SW480 (cell line): ENCODE data around the gene MOB4.
"Not testable (repeated sequence)": the region's sequence is repeated elsewhere in the genome, so short reads cannot be mapped to it uniquely, and the experiment has no call there.

Experiments
- DNase-seq: peaks from one replicate; pipeline ENCODE4 v3.0.0-alpha.2; 2016; ENCODE audit warnings: low spot score

Gene MOB4

DNA sequence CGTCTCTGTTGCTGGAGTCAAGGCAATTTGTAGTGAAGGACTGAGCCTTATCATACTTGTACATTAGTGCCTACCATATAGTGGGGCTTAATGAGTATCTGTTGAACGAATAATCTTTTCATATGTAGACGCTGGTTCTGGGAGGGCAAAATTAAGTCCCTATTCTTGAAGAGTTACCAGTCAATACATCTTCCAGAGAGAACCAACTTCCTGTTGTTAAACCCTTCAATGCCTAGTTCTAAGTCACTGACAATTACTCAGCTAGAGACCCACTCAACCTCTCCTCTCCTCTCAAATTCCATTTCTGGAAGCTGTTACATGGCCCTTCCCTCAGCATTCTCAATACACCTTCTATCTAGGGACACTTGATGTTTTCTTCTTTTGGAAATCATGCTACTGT lies 1.1 kb upstream of the MOB4 start:
- peak; percentile 14 for DNase-seq

DNA sequence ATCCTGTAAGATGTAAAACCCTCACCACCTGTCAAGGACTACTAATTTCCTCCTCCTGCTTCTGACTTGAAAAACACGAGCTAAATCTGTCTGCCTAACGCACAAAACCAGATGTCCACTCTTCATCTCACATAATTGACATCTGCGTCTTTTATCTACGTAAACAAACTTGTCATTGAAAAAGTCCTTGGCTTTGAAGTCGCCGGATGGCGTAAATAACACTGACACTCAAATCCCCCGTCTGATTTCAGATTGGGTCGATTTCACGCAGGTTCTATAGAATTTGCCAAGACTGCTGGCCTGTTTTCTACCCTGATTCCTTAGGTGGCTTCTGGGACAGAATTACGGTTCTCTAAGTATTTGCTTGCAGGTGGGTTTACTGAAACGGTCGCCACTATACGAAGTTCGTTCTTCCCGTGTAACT lies 539 bp upstream of the MOB4 start:
- DNase-seq = no peak

DNA sequence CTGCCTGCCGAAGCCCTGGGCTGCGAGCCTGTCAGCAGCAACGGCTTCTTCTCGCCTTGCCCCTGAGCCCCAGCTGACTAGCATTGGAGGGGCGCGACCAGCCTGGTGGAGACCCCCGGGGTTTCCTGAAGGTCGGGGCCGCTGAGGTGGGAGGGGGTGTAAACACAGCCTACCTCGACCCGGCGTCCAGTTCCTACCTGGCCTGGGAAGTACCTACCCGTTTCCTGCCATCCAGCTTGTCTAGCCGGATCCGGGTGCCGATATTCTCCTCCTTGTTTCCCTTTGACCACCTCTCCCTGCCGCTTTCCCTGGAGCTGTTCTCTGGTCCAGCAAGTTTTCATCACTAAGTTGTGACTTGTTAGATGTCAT lies 511 bp downstream of the MOB4 start:
- DNase-seq = peak; percentile 45

DNA sequence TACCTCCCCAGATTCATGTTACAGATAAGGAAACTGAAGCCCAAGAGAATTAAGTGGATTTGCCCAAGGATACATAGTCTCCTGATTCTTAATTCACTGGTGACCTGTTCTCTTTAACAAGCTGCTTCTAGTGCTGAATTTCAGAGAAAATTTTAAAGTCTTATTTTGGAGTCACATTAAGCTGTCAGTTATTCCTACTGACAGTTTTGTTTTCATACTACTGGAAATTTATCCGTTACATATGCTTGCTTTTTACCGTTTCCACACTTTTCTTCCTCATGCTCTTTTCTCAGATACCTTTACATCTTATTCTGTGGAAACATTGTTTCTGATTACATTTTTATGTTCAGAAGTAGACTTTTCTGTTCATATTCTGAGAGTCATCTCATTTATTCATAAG lies 1.3 kb downstream of the MOB4 start:
- no peak for DNase-seq

DNA sequence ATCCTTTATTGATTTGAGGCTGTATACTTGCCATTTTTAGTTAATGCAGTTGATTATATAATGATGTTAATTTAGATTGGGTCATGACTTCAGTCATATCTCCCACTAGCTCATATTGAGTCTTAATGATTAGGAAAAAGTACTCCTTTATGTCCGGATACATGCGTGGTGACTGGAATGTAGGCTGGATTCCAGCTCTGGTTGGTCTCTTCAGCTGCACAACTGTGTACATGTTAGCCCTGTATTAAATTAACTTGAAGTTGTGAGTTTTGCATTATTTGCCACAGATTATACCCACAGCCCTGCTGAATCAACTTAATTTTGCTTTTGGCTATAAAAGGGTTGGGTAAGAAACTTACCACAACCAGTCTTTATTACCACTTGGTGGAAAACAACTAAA lies 22.5 kb downstream of the MOB4 start:
- DNase-seq = no peak

DNA sequence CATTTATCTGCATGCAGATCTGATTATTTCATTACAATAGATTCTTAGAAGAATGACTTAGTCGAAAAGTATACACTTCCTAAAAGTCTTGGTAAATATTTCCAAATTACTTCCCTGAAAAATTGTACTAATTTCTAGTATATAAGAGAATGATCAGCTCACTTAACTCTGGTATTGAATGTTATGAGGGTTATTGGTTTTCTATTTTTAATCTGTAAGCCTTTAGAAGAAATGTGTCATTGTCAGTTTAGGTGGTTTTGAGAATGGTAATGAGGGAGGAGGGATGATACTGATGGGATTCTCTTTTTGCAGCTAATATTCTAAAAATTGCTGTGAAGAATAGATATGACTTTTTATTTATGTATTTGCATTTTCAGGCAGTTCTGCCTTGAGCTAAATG lies 23.9 kb downstream of the MOB4 start:
- DNase-seq = no peak

DNA sequence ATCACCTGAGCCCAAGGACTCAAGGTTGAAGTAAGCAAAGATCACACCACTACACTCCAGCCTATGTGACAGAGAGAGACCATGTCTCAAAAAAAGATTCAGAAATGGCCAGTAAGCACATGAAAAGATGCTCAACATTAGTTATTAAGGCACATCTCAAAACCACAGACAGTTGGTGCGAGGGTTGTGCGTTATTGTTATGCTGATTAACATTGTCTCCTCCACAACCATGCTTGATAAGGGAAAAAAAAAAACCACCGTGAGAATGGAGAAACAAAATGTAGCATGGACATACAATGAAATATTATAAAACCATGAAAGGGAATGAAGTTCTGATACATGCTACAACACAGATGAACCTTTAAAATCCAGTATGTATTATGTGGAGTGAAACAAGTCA lies 27.3 kb downstream of the MOB4 start:
- no peak for DNase-seq

DNA sequence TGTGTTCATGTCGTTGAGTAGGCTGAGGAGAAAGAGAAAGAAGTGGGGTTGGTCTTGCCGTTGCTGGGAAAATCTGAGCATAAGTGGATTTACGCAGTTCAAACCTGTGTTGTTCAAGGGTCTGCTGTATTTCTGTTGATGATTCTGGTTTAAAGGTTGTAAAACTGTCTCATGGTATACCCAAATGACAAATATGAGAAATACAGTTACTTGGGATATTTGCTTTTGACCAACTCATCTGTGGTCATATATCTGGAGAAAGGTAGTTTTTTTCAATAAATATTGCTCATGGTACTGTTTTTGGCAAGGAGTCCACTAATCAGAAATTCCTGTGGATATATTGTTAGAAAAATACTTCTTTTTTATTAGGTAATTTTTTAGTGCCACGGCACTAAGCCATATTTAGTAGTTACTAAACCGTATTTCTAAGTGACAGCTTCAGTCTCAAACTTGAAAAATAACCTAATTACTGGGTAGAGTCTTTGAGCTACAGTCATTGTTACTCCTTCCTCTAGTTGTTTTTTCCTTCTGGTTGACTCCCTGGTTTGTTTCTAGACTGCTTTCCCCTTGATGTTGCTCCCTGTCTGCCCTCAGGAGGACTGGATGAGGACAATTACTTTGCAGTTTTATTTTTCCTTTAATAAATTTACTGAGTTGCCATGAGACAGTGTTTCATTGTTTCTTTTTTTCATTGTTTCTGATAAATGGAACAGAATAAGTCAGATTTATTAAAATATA lies 31.5 kb downstream of the MOB4 start:
- no peak for DNase-seq

DNA sequence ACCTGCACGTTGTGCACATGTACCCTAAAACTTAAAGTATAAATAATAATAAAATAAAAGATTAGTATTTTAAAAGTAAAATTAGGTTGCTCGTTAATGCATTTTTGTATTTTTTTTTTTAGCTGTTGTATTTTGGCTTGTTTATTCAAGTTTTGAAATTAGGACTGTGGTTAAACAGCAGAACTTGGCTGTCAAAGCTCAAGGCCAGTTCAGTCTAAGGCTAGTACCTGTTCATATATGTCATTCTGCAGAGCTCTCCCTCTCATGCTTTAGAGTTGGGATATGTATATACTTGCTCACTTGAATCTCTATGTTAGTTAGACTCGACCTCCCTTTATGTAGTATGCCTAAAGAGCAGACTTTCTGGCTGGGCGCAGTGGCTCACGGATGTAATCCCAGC lies 32.7 kb downstream of the MOB4 start:
- DNase-seq = no peak

DNA sequence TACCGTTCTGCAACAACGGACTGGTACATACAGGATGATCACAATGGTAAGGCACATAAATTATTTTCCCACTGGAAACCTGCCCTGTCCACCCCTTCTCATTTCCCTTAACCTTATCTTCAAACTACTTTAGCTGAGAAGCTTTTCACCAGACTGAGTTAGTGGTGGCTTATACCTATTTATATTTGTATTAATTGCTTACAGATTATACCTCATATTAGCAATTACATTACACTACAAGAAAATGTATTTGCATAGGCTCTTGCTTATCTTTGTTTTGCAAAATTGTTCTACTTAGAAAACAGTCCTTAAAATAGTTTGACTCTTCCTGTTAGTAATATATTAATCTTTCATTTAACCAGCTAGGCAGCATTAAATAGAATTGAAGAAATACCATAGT lies 35.4 kb downstream of the MOB4 start:
- not testable (repeated sequence) for DNase-seq

DNA sequence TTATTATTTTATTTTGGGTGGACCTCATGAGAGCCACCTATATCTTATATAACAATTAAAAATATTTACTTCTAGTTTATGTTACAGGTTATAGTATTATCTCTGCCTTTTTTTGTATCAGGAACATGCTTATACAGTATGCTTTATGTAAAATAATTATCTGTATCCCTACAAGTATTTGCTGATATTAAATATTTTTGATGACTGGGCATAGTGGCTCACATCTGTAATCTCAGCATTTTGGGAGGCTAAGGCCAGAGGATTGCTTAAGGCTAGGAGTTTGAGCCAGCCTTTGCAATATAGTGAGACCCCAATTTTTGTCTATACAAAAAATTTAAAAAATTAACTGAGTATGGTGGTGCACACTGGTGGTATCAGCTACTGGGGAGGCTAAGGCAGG lies 39.6 kb downstream of the MOB4 start:
- no peak for DNase-seq

DNA sequence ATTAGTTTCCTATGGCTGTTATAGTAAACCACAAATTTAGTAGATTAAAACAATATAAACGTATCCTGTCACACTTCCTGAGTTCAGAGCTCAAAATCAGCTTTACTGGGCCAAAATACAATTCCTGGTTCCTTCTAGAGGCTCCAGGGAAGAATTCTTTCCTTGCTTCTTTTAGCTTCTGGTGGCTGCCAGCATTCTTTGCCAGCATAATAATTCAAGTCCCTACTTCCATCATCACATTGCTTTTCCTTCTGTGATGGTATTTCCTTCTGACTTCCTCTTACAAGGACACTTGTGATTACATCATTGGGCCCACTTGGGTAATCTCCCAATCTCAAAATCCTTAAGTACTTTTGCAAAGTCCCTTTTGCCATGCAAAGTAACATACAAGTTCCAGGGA lies 40.6 kb downstream of the MOB4 start:
- DNase-seq = no peak

DNA sequence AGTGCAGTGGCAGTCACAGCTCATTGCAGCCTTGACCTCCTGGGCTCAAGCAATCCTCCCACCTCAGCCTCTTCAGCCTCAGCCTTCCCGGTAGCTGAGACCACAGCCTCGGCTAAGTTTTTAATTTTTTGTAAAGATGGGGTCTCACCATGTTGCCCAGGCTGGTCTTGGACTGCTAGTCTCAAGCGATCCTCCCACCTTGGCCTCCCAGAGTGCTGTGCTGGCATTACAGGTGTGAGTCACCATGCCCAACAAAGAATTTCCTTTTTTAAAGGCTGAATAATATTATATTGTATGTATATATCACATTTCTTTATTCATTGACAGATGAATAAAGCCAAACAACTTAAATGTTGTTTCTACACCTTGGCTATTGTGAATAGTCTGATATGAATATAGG lies 42.5 kb downstream of the MOB4 start:
- no peak for DNase-seq

DNA sequence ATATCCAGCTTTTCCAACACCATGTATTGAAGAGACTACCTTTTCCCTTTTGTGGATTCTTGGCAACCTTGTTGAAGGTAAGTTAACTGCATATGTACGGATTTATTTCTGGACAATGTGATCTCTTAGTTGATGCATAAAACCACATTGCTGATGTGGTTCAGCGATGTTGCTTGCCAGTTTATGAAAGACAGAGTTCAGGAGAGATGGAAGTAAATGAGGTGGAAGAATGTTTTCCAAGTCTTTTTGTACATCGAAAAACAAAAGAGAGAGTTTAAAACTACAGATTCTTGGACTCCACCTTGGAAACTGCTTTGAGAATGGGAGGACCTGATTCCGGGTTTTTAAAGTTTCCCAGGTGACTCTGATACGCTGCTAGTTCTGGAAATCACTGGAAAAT lies 43.8 kb downstream of the MOB4 start:
- DNase-seq = no peak

DNA sequence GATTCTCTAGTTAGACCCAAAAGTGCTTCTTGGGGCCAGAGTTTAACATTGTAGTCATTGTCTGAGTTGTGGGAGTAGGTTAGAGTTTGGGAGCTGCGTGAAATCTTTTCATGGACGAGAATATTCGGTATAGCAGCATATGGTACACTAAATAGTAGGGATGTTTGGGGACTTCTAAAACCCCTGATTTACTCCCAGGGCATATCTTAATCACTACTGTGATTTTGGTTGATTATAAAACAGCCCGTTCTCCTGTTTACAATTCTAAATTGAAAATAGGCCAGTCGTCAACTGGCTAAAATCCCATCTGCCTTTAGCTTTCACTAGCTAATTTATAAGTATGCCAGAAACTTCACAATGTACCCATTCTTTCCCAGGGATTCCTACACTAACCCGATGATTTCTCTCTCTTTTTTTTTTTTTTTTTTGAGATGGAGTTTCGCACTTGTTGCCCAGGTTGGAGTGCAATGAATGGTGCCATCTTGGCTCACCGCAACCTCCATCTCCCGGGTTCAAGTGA lies 44.3 kb downstream of the MOB4 start:
- DNase-seq = no peak

DNA sequence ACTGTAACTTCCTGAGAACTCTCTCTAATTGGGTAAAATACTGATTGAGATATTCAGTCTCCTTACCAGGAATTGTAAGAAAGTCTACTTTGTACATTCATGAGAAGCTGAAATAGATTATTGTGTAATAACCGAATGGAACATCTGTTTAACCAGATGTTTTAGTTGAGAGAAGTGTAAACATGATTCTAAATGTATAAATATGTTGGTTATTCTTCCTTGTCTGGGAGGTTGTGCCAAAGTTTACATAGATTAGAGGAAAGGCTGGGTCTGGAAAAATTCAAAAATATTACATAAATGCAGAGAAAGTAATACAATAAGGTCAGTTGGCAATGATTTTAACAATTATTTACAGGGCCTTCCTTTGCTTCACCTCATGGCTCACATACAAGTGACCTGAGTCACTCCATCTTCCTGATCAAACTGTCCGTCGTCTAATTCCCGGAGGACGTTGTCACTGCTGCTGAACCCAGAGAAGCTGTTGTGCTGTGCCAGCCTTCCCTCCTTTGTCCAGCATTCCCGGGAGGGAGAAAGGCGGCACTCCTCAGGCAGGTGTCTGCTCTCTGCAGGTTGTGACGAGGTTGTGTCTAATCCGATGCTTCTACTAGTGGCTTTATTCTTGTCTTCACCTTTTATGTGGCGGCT lies 55.9 kb downstream of the MOB4 start:
- DNase-seq = no peak

DNA sequence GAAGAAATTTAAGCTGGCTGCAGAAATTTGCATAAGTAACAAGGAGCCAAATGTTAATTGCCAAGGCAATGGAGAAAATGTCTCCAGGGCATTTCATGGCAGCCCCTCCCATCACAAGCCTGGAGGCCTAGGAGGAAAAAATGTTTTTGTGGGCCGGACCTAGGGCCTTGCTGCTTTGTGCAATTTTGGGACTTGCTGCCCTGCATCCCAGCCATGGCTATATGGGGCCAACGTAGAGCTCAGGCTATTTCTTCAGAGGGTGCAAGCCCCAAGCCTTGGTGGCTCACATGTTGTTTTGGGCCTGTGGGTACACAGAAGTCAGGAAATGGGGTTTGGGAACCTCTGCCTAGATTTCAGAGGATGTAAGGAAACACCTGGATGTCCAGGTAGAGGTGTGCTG lies 57.7 kb downstream of the MOB4 start:
- DNase-seq = no peak

DNA sequence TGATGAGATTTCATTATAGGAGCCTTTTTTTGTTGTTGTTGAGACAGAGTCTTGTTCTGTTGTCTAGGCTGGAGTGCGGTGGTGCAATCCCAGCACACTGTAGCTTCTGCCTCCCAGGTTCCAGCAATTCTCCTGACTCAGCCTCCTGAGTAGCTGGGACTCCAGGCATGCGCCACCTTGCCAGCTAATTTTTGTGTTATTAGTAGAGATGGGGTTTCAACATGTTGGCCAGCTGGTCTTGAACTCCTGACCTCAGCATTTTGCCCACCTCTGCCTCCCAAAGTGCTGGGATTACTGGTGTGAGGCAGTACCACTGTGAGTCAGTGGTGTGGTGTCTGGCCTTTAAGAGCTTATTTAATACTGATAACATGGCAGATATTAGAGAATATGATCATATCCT lies 60.1 kb downstream of the MOB4 start:
- no peak for DNase-seq

DNA sequence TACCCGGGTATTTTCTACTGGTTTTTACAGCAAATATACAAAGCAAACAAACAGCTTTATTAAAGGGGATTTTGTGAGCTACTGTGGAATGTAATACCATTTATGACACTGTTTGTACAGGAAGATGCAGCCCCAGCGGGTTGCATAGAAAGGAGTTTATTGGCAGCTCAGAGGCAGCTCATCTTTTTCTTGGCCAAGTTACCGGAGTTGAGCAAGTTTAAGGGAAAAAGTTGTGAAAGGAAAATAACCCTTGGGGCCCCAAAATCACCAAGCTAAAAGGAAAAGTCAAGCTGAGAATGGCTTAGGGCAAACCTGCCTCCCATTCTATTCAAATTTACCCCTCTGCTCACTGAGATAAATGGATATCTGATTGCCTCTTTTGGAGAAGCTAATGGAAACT lies 60.8 kb downstream of the MOB4 start:
- DNase-seq = no peak

DNA sequence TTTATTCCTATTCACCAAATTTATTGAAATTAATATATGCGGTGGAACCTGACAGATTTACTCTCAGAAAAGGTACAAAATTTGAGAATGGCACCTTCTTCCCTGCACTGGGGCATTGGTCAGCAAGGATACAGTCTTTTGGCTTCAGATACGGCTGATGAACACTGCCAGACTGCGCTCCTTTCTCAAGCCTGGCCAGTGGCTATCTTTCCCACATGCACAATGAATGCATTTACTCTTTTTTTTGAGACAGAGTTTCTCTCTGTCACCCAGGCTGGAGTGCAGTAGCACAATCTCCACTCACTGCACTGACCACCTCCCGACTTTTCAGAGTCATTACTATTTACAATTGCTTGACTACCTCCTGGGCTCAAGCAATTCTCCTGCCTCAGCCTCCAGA lies 61.6 kb downstream of the MOB4 start:
- DNase-seq = no peak

DNA sequence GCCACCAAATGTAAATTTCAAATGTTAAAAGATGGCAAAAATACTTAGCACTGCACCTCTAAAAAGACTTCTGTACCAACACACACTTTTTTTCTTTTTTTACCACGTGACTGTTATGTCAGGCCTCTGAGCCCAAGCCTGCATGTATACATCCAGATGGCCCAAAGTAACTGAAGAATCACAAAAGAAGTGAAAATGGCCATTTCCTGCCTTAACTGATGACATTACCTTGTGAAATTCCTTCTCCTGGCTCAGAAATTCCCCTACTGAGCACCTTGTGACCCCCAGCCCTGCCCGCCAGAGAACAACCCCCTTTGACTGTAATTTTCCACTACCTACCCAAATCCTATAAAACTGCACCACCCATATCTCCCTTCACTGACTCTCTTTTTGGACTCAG lies 62.4 kb downstream of the MOB4 start:
- not testable (repeated sequence) for DNase-seq

DNA sequence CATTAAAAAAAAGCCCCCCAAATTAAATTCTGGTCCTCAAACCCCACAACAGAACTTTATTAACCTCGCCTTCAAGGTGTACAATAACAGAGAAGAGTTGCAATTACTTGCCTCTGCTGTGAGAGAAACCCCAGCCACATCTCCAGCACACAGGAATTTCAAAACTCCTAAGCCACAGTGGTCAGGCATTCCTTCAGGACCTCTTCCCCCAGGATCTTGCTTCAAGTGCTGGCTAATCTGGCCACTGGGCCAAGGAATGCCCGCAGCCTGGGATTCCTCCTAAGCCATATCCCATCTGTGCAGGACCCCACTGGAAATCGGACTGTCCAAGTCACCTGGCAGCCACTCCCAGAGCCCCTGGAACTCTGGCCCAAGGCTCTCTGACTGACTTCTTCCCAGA lies 64.3 kb downstream of the MOB4 start:
- not testable (repeated sequence) for DNase-seq

DNA sequence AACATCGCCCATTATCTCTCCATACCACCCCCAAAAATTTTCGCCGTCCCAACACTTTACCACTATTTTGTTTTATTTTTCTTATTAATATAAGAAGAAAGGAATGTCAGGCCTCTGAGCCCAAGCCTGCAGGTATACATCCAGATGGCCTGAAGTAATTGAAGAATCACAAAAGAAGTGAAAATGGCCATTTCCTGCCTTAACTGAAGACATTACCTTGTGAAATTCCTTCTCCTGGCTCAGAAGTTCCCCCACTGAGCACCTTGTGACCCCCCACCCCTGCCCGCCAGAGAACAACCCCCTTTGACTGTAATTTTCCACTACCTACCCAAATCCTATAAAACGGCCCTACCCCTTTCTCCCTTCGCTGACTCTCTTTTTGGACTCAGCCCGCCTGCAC lies 71.4 kb downstream of the MOB4 start:
- not testable (repeated sequence) for DNase-seq
